Esophagus squamous epithelium (tissue), 5 donors: ENCODE results near the gene NCOA1. TPM values are rescaled to one million over a fixed set of nuclear protein-coding genes. Genes with fewer than 3 reads are reported as not detected.
"Not testable (repeated sequence)": the region's sequence is repeated elsewhere in the genome, so short reads cannot be mapped to it uniquely, and the experiment has no call there.

ENCODE experiments used
- DNase-seq: peaks from one replicate; lab custom pipeline; 2025; lab: John Stamatoyannopoulos, UW
- H3K27ac ChIP-seq, 4 donors: fragments of 200-600 bp; sonication (generic); one replicate each; pipeline ENCODE4 v1.5.1; 2016 to 2019; ENCODE audit warnings: mild to moderate bottlenecking in 1 of 4
- H3K27me3 ChIP-seq, 4 donors: fragments of 200-600 bp; sonication (generic); 1 replicate in 3 of 4; 2 replicates in 1 of 4; pipeline versions ENCODE4 v1.5.1 to v1.6.0; 2017 to 2021; ENCODE audit warnings: antibody characterized with exemption in 1 of 4
- H3K36me3 ChIP-seq, 3 donors: fragments of 200-600 bp; sonication (generic); one replicate each; pipeline ENCODE4 v1.5.1; 2016 to 2019
- H3K4me1 ChIP-seq, 3 donors: fragments of 200-600 bp; sonication (generic); one replicate each; pipeline ENCODE4 v1.5.1; 2017 to 2019
- H3K4me3 ChIP-seq, 4 donors: fragments of 200-600 bp; sonication (generic); 1 replicate in 3 of 4; 2 replicates in 1 of 4; pipeline ENCODE4 v1.5.1; 2016 to 2019; ENCODE audit warnings: mild to moderate bottlenecking in 2 of 4, moderate library complexity in 1 of 4
- H3K9me3 ChIP-seq, 3 donors: fragments of 200-600 bp; sonication (generic); one replicate each; pipeline ENCODE4 v1.5.1; 2016 to 2019
- POLR2A ChIP-seq, 4 donors: fragments of 450-650 bp; IDR thresholded peaks; one replicate each; pipeline ENCODE4 v1.6.1; 2017; ENCODE audit warnings: antibody characterized with exemption in 4 of 4, mild to moderate bottlenecking in 4 of 4, moderate library complexity in 3 of 4
- WGBS, 2 donors: methylation state at CpG; one replicate each; pipeline ENCODE4 v1.1.5; 2018; 5-methylcytosine and 5-hydroxymethylcytosine counted together
- intact Hi-C: fragments of 100-400 bp; cut with DNase I; formaldehyde crosslinking; loops from one replicate; pipeline ENCODE4 v1.15.0; 2022
- total RNA-seq, 4 donors: library from RNA; depleted of rRNA; stranded (reverse); fragments of >200 nt; gene quantifications; one replicate each; pipeline ENCODE4 v1.1.0, GENCODE V29; 2016
- TF ChIP-seq, protein P1 (sequence below), 6 experiments: fragments of 450-650 bp in 4 of 6; fragments of 200-600 bp in 2 of 6; sonication (generic) in 2 of 6; IDR thresholded peaks; one replicate each; pipeline ENCODE4 v1.5.1; 2016 to 2019; ENCODE audit warnings: antibody characterized with exemption in 6 of 6, mild to moderate bottlenecking in 4 of 6, moderate library complexity in 4 of 6
- donor health status: DM: yes; HTN: yes; CAD: no.

Gene NCOA1
- total RNA-seq, 4 donors from 2014 or later, result 21.3 to 45.4 (median 32.9) TPM

DNA sequence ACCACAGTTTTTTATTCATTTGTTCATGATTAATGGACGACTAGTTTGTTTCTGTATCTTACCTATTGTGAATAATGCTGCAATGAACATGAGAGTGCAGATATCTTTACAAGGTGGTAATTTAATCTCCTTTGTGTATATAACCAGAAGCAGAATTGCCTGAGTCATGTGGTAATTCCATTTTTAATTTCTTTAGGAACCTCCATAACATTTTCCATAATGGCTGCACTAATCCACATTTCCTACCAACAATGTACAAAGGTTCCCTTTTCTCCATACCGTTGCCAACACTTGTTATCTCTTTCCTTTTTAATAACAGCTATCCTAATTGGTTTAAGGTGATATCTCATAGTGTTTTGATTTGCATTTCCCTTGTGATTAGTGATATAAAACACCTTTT is 36.5 kb downstream of the NCOA1 start:
- TF ChIP-seq POLR2A (IDR thresholded peaks at IDR 0.05), result no peak
- TF ChIP-seq, protein P1, sequence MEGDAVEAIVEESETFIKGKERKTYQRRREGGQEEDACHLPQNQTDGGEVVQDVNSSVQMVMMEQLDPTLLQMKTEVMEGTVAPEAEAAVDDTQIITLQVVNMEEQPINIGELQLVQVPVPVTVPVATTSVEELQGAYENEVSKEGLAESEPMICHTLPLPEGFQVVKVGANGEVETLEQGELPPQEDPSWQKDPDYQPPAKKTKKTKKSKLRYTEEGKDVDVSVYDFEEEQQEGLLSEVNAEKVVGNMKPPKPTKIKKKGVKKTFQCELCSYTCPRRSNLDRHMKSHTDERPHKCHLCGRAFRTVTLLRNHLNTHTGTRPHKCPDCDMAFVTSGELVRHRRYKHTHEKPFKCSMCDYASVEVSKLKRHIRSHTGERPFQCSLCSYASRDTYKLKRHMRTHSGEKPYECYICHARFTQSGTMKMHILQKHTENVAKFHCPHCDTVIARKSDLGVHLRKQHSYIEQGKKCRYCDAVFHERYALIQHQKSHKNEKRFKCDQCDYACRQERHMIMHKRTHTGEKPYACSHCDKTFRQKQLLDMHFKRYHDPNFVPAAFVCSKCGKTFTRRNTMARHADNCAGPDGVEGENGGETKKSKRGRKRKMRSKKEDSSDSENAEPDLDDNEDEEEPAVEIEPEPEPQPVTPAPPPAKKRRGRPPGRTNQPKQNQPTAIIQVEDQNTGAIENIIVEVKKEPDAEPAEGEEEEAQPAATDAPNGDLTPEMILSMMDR (IDR thresholded peaks at IDR 0.05), result no peak
- no peak for DNase-seq
- peaks cover 0 to 24% (median 0%) of the 10 kb centered on the region in 3 donors for H3K9me3 ChIP-seq
- H3K4me1 ChIP-seq, result no peaks in the 10 kb centered on the region
- intact Hi-C loops, result no loop called here
- 77 to 84% methylated on average over 2 of the region's 2 CpGs for WGBS, 2 donors
- H3K4me3 ChIP-seq, result no peak overlapping the region
- peaks cover 0 to 4% (median 0%) of the 10 kb centered on the region in 3 donors for H3K36me3 ChIP-seq
- no peak overlapping the region for H3K27ac ChIP-seq
- H3K27me3 ChIP-seq, result no peaks in the 10 kb centered on the region

DNA sequence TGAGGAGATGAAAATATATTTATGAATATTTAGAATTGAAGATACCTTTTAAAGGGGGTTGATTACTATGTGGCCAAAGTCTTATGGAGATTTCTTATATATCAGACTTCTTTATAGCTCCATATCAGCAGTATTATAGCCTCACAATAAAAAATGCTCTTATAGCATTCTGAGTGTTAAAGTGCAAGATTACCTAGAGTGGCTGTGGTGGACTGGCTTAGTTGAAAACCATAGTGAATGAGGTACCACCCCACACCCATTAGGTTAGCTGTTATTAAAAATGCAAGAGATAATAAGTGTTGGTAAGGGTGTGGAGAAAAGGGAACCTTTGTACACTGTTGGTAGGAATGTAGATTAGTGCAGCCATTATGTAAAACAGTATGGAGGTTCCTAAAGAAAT is 39.7 kb downstream of the NCOA1 start:
- no peaks in the 10 kb centered on the region for H3K4me1 ChIP-seq
- no peak overlapping the region for H3K4me3 ChIP-seq
- peaks cover 0 to 27% (median 0%) of the 10 kb centered on the region in 3 donors for H3K9me3 ChIP-seq
- H3K27me3 ChIP-seq, result no peaks in the 10 kb centered on the region
- intact Hi-C loops, result no loop called here
- no peak overlapping the region for H3K27ac ChIP-seq
- TF ChIP-seq POLR2A (IDR thresholded peaks at IDR 0.05), result no peak
- TF ChIP-seq, protein P1 (IDR thresholded peaks at IDR 0.05), result no peak
- H3K36me3 ChIP-seq, result no peaks in the 10 kb centered on the region
- no peak for DNase-seq

DNA sequence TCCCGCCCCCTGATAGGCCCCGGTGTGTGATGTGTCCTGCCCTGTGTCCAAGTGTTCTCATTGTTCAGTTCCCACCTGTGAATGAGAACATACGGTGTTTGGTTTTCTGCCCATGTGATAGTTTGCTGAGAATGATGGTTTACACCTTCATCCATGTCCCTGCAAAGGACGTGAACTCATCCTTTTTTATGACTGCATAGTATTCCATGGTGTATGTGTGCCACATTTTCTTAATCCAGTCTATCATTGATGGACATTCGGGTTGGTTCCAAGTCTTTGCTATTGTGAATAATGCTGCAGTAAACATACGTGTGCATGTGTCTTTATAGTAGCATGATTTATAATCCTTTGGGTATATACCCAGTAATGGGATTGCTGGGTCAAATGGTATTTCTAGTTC is 40.6 kb downstream of the NCOA1 start:
- intact Hi-C loops, result not testable (repeated sequence)

DNA sequence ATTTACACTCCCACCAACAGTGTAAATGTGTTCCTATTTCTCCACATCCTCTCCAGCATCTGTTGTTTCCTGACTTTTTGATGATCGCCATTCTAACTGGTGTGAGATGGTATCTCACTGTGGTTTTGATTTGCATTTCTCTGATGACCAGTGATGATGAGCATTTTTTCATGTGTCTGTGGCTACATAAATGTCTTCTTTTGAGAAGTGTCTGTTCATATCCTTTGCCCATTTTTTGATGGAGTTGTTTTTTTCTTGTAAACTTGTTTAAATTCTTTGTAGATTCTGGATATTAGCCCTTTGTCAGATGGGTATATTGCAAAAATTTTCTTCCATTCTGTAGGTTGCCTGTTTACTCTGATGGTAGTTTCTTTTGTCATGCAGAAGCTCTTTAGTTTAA is 41.0 kb downstream of the NCOA1 start:
- H3K9me3 ChIP-seq, result peaks cover 0 to 27% (median 0%) of the 10 kb centered on the region in 3 donors
- 100% methylated on average over 1 of the region's 1 CpG for WGBS, 2 donors
- H3K4me1 ChIP-seq, DNase-seq, H3K36me3 ChIP-seq, intact Hi-C loops, H3K27ac ChIP-seq, H3K4me3 ChIP-seq, H3K27me3 ChIP-seq: not testable (repeated sequence)

More for the DNA sequence above, 40.6 kb downstream of the NCOA1 start:
- WGBS, 2 donors, result 95 to 100% methylated on average over 6 of the region's 6 CpGs
- H3K4me1 ChIP-seq, H3K27ac ChIP-seq, DNase-seq, H3K27me3 ChIP-seq, H3K36me3 ChIP-seq, H3K4me3 ChIP-seq: not testable (repeated sequence)
- H3K9me3 ChIP-seq, result peaks cover 0 to 27% (median 0%) of the 10 kb centered on the region in 3 donors

DNA sequence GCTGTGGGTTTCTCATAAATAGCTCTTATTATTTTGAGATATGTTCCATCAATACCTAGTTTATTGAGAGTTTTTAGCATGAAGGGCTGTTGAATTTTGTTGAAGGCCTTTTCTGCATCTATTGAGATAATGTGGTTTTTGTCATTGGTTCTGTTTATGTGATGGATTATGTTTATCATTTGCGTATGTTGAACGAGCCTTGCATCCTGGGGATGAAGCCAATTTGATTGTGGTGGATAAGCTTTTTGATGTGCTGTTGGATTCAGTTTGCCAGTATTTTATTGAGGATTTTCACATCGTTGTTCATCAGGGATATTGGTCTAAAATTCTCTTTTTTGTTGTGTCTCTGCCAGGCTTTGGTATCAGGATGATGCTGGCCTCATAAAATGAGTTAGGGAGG is 42.5 kb downstream of the NCOA1 start:
- WGBS, 2 donors, result 77 to 80% methylated on average over 3 of the region's 3 CpGs
- intact Hi-C loops, H3K4me3 ChIP-seq, H3K27me3 ChIP-seq, H3K4me1 ChIP-seq, H3K36me3 ChIP-seq, H3K27ac ChIP-seq, DNase-seq: not testable (repeated sequence)
- H3K9me3 ChIP-seq, result peaks cover 0 to 25% (median 0%) of the 10 kb centered on the region in 3 donors

DNA sequence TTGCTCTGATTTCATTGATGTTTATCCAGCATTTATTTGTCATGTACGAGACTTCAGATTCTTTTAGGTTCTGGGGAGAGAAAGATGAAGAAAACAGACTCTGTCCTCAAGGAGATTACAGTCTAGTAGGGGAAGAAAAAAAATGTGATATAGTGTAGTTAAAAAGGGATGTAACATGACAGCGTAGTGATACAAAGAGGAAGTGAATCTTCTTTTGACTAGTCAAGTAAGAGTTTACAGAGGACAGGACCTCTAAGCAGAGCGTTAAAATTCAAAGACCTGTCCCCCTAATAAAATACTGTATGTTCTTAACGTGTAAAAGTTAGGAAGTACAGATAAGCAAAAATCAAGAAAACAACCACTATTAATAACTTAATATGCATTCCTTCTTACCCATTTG is 47.7 kb downstream of the NCOA1 start:
- 87 to 89% methylated on average over 4 of the region's 4 CpGs for WGBS, 2 donors
- Histone ChIP-seq H3K27ac (peak overlapping the region in 1 of 4 donors; percentile 19), H3K9me3 (no peaks in the 10 kb centered on the region), H3K36me3 (peaks cover 0 to 3% (median 0%) of the 10 kb centered on the region in 3 donors), H3K4me1 (peaks cover 0 to 21% (median 0%) of the 10 kb centered on the region in 3 donors), H3K27me3 (no peaks in the 10 kb centered on the region), H3K4me3 (no peak overlapping the region)
- DNase-seq, result no peak
- TF ChIP-seq, protein P1 (IDR thresholded peaks at IDR 0.05), result no peak
- no peak for TF ChIP-seq POLR2A (IDR thresholded peaks at IDR 0.05)
- intact Hi-C loops, result no loop called here

DNA sequence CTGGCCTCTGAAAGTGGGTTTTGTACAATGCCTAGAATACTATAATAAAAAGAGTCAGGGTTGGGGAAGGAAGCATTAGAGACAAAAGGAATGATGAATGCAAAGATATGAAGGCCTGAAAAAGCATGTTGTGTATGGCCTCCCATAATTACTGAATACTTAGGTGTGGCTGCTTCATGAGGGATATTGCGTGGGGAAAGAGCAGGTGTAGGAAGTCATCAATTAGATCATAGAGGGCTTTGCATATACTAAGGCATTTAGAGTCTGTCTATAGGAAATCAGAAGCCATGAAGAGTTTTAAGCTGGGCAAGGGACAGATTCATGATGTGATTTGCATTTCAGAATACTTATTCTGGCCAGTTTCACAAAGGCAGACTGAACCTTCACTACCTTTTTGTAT is 48.2 kb downstream of the NCOA1 start:
- Histone ChIP-seq H3K27me3 (no peaks in the 10 kb centered on the region), H3K9me3 (no peaks in the 10 kb centered on the region), H3K4me1 (peaks cover 0 to 21% (median 0%) of the 10 kb centered on the region in 3 donors), H3K36me3 (peaks cover 0 to 3% (median 0%) of the 10 kb centered on the region in 3 donors), H3K27ac (peak overlapping the region in 1 of 4 donors; percentile 19), H3K4me3 (no peak overlapping the region)
- intact Hi-C loops, result no loop called here
- no peak for TF ChIP-seq POLR2A (IDR thresholded peaks at IDR 0.05)
- TF ChIP-seq, protein P1 (IDR thresholded peaks at IDR 0.05), result no peak
- no peak for DNase-seq
- WGBS, 2 donors, result 71 to 96% methylated on average over 1 of the region's 1 CpG
